ENCODE data around the gene FBXO3.
A peak's percentile ranks its signal among the peaks of the same experiment; 100 is the strongest.

FBXO3 gene

DNA sequence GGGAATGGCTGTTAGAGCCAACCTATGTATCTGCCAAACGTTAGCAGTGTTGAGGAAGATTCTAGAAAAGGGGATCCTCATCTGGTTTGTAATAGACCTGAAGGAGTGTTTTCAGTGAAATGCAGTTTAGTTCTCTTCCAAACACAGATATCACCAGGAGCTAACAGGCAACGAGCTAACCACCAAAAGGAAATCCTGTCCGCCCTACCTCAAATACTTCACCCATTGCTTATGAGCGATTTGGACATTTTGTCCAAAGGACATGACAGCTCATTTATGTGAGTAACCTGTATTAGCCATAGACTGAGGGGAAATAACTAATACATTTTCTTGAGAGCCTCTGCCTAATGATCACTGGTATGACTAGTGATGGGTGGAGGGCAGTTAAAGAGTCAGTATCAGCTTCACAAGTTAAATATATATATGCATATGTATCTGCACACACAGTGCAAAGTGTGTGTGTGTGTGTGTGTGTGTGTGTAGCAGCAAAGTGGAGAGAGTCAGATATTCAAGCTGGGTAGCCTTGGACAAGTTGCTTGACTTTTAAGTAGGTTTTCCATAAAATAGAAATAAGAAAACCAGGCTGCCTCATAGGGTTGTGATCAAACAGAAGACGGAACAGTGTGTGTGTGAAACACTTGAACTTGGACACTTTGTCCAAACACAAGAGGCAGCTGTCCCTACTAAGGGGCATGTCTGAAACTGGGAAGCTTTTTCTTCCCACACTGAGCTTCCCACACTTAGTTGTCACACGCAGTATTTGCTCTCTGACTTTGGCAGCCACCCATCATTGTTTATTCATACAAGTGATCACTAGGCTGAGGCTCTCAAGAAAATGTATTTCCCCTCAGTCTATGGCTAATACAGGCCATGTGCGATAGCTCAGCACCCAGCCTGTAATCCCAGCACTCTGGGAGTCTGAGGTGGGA is 72.8 kb downstream of the FBXO3 start:
- H3K36me3 ChIP-seq (ENCODE audit: control insufficient read depth, low read length) = no peaks in the 10 kb centered on the region
- H3K4me1 ChIP-seq (ENCODE audit: control insufficient read depth, low read length) = peaks cover 15% of the 10 kb centered on the region
- H3K9me2 ChIP-seq (replicated peaks; ENCODE audit: control insufficient read depth, low read length) = no peaks in the 10 kb centered on the region
- H3K4me2 ChIP-seq (ENCODE audit: low read length) = peak overlapping the region; percentile 72
- H3K27ac ChIP-seq (ENCODE audit: low read depth, low read length) = no peak overlapping the region
- H4K20me1 ChIP-seq (ENCODE audit: control insufficient read depth, insufficient read depth, low read depth, low read length) = no peaks in the 10 kb centered on the region
- H3K9me3 ChIP-seq (ENCODE audit: control insufficient read depth, insufficient read depth, low read length) = no peaks in the 10 kb centered on the region
- H3F3A ChIP-seq (ENCODE audit: control insufficient read depth, insufficient read depth) = no peaks in the 10 kb centered on the region
- H3K4me3 ChIP-seq (ENCODE audit: low read length) = peak overlapping the region; percentile 72
- peaks cover 32% of the 10 kb centered on the region for H3K27me3 ChIP-seq (ENCODE audit: control insufficient read depth, low read length)
- TF ChIP-seq EZH2phosphoT487 (IDR thresholded peaks at IDR 0.05; ENCODE audit: borderline replicate concordance, low read length) = no peak
- TF ChIP-seq, protein P1, sequence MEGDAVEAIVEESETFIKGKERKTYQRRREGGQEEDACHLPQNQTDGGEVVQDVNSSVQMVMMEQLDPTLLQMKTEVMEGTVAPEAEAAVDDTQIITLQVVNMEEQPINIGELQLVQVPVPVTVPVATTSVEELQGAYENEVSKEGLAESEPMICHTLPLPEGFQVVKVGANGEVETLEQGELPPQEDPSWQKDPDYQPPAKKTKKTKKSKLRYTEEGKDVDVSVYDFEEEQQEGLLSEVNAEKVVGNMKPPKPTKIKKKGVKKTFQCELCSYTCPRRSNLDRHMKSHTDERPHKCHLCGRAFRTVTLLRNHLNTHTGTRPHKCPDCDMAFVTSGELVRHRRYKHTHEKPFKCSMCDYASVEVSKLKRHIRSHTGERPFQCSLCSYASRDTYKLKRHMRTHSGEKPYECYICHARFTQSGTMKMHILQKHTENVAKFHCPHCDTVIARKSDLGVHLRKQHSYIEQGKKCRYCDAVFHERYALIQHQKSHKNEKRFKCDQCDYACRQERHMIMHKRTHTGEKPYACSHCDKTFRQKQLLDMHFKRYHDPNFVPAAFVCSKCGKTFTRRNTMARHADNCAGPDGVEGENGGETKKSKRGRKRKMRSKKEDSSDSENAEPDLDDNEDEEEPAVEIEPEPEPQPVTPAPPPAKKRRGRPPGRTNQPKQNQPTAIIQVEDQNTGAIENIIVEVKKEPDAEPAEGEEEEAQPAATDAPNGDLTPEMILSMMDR (IDR thresholded peaks at IDR 0.05; ENCODE audit: low read depth, low read length, poor library complexity, severe bottlenecking) = no peak
- no peaks in the 10 kb centered on the region for H3K79me2 ChIP-seq (ENCODE audit: control insufficient read depth, low read length)

DNA sequence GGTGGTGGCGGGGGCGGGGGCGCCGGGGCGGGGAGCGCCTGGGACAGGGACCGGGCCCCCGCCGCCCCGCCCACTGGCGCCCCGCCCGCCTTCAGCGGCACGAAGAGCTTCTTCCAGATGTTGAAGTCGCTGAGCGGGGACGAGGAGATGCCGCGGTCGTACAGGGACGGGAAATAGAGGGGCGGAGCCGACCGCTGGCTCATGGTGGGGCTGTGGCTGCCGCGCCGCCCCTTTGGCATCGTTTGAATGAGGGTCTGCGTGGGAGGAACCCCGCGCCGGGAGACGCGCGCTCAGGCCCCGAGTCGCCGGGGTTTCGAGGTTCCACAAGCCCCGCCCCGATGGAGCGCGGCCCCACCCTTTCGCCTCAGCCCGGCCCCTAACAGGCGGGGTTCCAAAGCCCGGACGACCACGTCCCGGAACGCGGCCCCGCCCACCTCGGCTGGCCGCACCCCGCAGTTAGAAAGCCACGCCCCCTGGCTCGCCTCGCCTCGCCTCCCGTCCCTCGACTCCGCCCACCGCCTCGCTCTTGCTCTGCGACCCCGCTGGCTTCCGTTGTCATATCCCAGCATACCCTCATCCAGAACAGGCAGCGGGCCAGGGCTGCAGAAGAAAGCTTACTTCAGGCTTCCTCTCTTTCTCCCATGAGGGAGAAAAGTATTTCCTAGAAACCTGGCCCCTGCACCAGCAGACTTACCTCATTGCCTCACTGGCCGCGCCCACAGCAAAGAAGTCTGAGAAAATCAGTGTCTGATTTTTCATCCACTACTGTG is 73.6 kb downstream of the FBXO3 start, which contains the start of gene C11orf91:
Gene C11orf91, minus strand, starts transcription at position 325 of the 770 bp plus-strand sequence. Its CDS starts 86 bp downstream, at position 239.
- TF ChIP-seq EZH2phosphoT487 (IDR thresholded peaks at IDR 0.05; ENCODE audit: borderline replicate concordance, low read length) = no peak
- TF ChIP-seq, protein P1 (IDR thresholded peaks at IDR 0.05; ENCODE audit: low read depth, low read length, poor library complexity, severe bottlenecking) = no peak
- Histone ChIP-seq H3K36me3 (ENCODE audit: control insufficient read depth, low read length) (no peaks in the 10 kb centered on the region), H3K9me3 (ENCODE audit: control insufficient read depth, insufficient read depth, low read length) (no peaks in the 10 kb centered on the region), H3K79me2 (ENCODE audit: control insufficient read depth, low read length) (no peaks in the 10 kb centered on the region), H3K27ac (ENCODE audit: low read depth, low read length) (no peak within 1 kb of the TSS), H3K4me2 (ENCODE audit: low read length) (peak within 1 kb of the TSS; percentile 72), H3K27me3 (ENCODE audit: control insufficient read depth, low read length) (peaks cover 41% of the 10 kb centered on the region), H3K4me1 (ENCODE audit: control insufficient read depth, low read length) (peaks cover 15% of the 10 kb centered on the region), H3K4me3 (ENCODE audit: low read length) (peak within 1 kb of the TSS; percentile 72), H3F3A (ENCODE audit: control insufficient read depth, insufficient read depth) (no peaks in the 10 kb centered on the region), H3K9me2 (replicated peaks; ENCODE audit: control insufficient read depth, low read length) (no peaks in the 10 kb centered on the region), H4K20me1 (ENCODE audit: control insufficient read depth, insufficient read depth, low read depth, low read length) (no peaks in the 10 kb centered on the region)

GRCh38 chr11:33700063-33700501 is 74.2 kb downstream of the FBXO3 start:
- Histone ChIP-seq H3K79me2 (ENCODE audit: control insufficient read depth, low read length) (no peaks in the 10 kb centered on the region), H3K27me3 (ENCODE audit: control insufficient read depth, low read length) (peaks cover 46% of the 10 kb centered on the region), H3K36me3 (ENCODE audit: control insufficient read depth, low read length) (no peaks in the 10 kb centered on the region), H3K9me2 (replicated peaks; ENCODE audit: control insufficient read depth, low read length) (no peaks in the 10 kb centered on the region), H3F3A (ENCODE audit: control insufficient read depth, insufficient read depth) (no peaks in the 10 kb centered on the region), H3K4me3 (ENCODE audit: low read length) (peak overlapping the region; percentile 72), H3K4me2 (ENCODE audit: low read length) (peak overlapping the region; percentile 72), H4K20me1 (ENCODE audit: control insufficient read depth, insufficient read depth, low read depth, low read length) (no peaks in the 10 kb centered on the region), H3K4me1 (ENCODE audit: control insufficient read depth, low read length) (peaks cover 15% of the 10 kb centered on the region), H3K27ac (ENCODE audit: low read depth, low read length) (no peak overlapping the region), H3K9me3 (ENCODE audit: control insufficient read depth, insufficient read depth, low read length) (no peaks in the 10 kb centered on the region)
- TF ChIP-seq, protein P1 (IDR thresholded peaks at IDR 0.05; ENCODE audit: low read depth, low read length, poor library complexity, severe bottlenecking) = no peak
- TF ChIP-seq EZH2phosphoT487 (IDR thresholded peaks at IDR 0.05; ENCODE audit: borderline replicate concordance, low read length) = no peak
